Measurements from ENCODE around the gene PHTF1. TPM values are rescaled to one million over a fixed set of nuclear protein-coding genes. Genes with fewer than 3 reads are reported as not detected.

PHTF1 gene
- total and polyA plus RNA-seq, 9 donors, result 4.5 to 28.6 (median 9.7) TPM

DNA sequence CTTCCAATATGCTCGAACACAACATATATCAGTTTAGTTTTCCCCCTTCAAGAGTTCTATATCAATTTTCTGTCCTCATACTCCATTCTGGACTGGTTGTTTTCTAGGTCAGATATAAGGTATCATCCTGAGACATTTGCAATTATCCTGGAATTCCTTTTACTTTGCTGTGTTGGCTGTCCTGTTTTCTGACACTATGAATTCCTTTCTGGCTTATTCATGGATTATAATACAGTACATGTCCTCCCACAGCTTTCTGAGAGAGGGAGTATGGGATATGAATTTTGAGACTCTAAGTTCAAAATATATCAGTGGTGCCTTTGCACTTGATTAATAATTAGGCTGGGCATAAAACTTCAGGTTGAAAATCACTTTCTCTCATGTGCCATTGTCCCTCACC lies 11.9 kb downstream of the PHTF1 start:
- 38 to 47% (median 43%) methylated on average over 1 of the region's 1 CpG for WGBS, 3 donors
- no peak for DNase-seq
- TF ChIP-seq EP300 (IDR thresholded peaks at IDR 0.05), result no peak
- H3K36me3 ChIP-seq, result no peaks in the 10 kb centered on the region
- no peaks in the 10 kb centered on the region for H3K27me3 ChIP-seq
- no peaks in the 10 kb centered on the region for H3K4me1 ChIP-seq (ENCODE audit: insufficient read depth)
- no peak overlapping the region for H3K4me3 ChIP-seq
- no peak overlapping the region for H3K27ac ChIP-seq
- intact Hi-C loops (cut with DNase I), result no loop called here
- no peaks in the 10 kb centered on the region for H3K9me3 ChIP-seq

DNA sequence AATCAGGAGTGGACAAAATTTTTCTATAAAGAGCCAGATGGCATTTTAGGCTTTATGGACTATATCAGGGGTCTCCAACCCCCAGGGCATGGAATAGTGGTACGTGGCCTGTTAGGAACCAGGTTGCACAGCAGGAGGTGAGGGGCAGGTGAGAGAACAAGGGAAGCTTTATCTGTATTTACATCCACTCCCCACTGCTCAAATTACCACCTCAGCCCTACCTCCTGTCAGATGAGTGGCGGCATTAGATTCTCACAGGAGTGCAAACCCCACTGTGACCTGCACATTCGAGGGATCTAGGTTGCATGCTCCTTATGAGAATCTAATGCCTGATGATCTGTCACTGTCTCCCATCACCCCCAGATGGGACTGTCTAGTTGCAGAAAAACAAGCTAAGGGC lies 13.9 kb downstream of the PHTF1 start:
- H3K27me3 ChIP-seq, result no peaks in the 10 kb centered on the region
- H3K36me3 ChIP-seq, result no peaks in the 10 kb centered on the region
- intact Hi-C loops (cut with DNase I), result no loop called here
- no peak for TF ChIP-seq EP300 (IDR thresholded peaks at IDR 0.05)
- no peaks in the 10 kb centered on the region for H3K4me1 ChIP-seq (ENCODE audit: insufficient read depth)
- H3K4me3 ChIP-seq, result no peak overlapping the region
- 95 to 97% (median 97%) methylated on average over 3 of the region's 3 CpGs for WGBS, 3 donors
- no peak overlapping the region for H3K27ac ChIP-seq
- no peaks in the 10 kb centered on the region for H3K9me3 ChIP-seq
- no peak for DNase-seq

DNA sequence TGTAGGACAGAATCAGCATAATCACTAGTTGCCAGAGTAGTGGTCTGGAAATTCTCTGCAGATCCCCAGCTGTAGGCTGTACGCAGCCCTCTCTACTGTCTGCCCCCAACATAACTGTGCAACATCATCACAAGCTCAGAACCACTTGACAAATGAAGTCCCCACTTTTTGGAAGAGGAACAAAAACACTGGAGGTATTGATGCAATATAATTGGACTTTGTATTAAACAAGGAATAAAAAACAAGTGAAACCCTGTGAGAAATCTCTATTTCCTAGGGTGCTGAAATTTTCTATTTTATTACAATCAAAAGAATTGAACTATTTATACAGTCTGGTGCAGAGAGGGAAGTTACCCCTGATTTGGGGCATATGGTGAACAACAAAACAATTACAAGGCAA lies 15.2 kb downstream of the PHTF1 start:
- Histone ChIP-seq H3K27me3 (no peaks in the 10 kb centered on the region), H3K27ac (no peak overlapping the region), H3K4me1 (ENCODE audit: insufficient read depth) (no peaks in the 10 kb centered on the region), H3K4me3 (no peak overlapping the region), H3K36me3 (no peaks in the 10 kb centered on the region), H3K9me3 (no peaks in the 10 kb centered on the region)
- TF ChIP-seq POLR2A (IDR thresholded peaks at IDR 0.05) (no peak), EP300 (IDR thresholded peaks at IDR 0.05) (no peak)
- TF ChIP-seq, protein P1, sequence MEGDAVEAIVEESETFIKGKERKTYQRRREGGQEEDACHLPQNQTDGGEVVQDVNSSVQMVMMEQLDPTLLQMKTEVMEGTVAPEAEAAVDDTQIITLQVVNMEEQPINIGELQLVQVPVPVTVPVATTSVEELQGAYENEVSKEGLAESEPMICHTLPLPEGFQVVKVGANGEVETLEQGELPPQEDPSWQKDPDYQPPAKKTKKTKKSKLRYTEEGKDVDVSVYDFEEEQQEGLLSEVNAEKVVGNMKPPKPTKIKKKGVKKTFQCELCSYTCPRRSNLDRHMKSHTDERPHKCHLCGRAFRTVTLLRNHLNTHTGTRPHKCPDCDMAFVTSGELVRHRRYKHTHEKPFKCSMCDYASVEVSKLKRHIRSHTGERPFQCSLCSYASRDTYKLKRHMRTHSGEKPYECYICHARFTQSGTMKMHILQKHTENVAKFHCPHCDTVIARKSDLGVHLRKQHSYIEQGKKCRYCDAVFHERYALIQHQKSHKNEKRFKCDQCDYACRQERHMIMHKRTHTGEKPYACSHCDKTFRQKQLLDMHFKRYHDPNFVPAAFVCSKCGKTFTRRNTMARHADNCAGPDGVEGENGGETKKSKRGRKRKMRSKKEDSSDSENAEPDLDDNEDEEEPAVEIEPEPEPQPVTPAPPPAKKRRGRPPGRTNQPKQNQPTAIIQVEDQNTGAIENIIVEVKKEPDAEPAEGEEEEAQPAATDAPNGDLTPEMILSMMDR (IDR thresholded peaks at IDR 0.05), result no peak
- DNase-seq, result no peak
- WGBS, 3 donors, result 91 to 100% (median 98%) methylated on average over 1 of the region's 1 CpG
- intact Hi-C loops (cut with DNase I), result no loop called here

DNA sequence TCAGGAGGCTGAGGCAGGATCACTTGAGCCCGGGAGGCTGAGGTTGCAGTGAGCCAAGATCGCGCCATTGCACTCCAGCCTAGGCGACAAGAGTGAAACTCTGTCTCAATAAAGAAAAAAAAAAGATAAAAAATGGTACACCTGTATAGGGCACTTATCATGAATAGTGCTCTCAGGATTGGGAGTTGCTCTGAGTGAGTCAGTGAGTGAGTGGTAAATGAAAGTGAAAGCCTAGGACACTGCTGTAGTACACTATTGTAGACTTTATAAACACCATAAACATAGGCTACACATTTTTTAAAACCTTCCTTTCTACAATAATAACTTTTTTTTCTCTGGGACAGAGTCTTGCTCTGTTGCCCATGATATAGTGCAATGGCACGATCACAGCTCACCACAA lies 16.8 kb downstream of the PHTF1 start:
- TF ChIP-seq POLR2A (IDR thresholded peaks at IDR 0.05) (no peak), EP300 (IDR thresholded peaks at IDR 0.05) (no peak)
- TF ChIP-seq, protein P1 (IDR thresholded peaks at IDR 0.05), result no peak
- Histone ChIP-seq H3K27me3 (no peaks in the 10 kb centered on the region), H3K36me3 (no peaks in the 10 kb centered on the region), H3K9me3 (no peaks in the 10 kb centered on the region), H3K4me3 (no peak overlapping the region), H3K27ac (no peak overlapping the region), H3K4me1 (ENCODE audit: insufficient read depth) (no peaks in the 10 kb centered on the region)
- 98 to 99% (median 99%) methylated on average over 5 of the region's 5 CpGs for WGBS, 3 donors
- no peak for DNase-seq
- intact Hi-C loops (cut with DNase I), result no loop called here

DNA sequence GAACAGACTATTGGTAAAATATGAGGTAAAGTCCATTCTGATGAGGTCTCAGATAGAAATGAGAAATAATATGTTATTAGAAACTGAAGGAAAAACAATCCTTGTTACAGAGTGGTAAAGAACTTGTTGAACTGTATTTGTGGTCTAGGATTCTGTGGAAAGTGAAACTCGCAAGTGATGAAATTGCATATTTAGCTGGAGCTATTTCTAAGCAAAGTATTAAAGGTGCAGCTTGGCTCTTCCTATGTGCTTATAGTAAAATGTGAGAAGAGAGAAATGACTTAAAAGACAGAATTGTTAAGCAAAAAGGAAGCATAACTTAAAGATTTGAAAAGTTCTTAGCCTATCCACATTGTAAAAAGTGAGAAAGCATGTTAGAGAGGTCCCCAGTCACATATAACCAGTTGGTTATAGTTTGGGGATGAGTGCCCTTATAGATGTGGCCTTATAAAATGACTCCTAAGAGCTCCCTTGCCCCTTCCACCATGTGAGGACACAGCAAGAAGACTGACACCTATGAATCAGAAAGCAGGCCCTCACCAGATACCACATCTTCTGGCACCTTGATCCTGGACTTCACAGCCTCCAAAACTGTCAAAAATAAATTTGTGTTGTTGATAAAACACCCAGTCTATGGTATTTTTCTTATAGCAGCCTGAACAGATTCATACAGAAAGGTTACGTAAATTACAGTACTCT lies 24.8 kb downstream of the PHTF1 start:
- Histone ChIP-seq H3K4me3 (no peak overlapping the region), H3K9me3 (no peaks in the 10 kb centered on the region), H3K27ac (no peak overlapping the region), H3K4me1 (ENCODE audit: insufficient read depth) (no peaks in the 10 kb centered on the region), H3K36me3 (no peaks in the 10 kb centered on the region), H3K27me3 (no peaks in the 10 kb centered on the region)
- intact Hi-C loops (cut with DNase I), result no loop called here
- 95 to 99% (median 96%) methylated on average over 2 of the region's 2 CpGs for WGBS, 3 donors
- no peak for DNase-seq
- TF ChIP-seq EP300 (IDR thresholded peaks at IDR 0.05) (no peak), POLR2A (IDR thresholded peaks at IDR 0.05) (no peak)
- TF ChIP-seq, protein P1 (IDR thresholded peaks at IDR 0.05), result no peak
